ENCODE data around the gene DCX. TPM values are rescaled to one million over a fixed set of nuclear protein-coding genes. Genes with fewer than 3 reads are reported as not detected.

The DCX gene
- total RNA-seq, 1 donor from 2014 or later: not detected

DNA sequence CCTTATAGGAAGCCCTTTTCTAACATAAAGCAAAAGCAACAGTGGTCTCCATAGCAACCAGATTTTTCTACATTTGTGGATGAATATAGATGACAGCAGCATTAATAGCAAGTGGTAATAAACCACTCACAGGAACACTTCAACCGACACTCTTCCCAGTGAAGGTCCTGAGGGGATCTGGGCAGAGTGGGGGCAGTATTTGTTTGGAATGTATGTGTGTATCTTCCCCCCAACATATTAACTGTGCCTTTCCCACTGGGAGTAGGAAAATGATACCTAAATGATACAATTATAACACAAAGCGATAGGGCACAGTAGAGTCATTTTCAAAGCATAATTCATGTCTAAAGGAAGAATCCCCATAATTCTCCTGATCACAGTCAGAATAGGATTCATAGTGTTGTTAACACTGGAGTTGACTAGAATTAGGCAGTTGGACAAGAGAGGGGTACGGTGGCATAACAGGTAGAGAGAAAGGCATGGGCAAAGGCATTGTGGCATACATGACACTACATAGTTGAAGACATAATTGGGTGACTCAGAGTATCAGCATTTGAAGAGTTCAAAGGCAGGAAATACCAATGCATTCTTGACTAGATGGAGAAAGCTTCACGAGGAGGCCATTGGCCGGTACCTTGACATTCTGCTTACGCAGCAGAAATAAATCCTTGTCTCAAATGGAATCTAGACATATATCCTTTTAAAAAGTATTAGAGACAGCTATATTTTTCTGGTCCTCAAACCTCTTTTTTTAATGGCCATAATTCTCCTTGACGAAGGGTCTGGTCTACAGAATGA is 156.9 kb downstream of the DCX start:
- no peak overlapping the region for H3K4me3 ChIP-seq
- no peaks in the 10 kb centered on the region for H3K9me3 ChIP-seq
- H3K27me3 ChIP-seq: no peaks in the 10 kb centered on the region
- no peak for TF ChIP-seq POLR2AphosphoS5 (IDR thresholded peaks at IDR 0.05; ENCODE audit: insufficient read depth in 1 of 2, low read depth in 1 of 2)
- TF ChIP-seq POLR2A (IDR thresholded peaks at IDR 0.05): no peak
- TF ChIP-seq, protein P1, sequence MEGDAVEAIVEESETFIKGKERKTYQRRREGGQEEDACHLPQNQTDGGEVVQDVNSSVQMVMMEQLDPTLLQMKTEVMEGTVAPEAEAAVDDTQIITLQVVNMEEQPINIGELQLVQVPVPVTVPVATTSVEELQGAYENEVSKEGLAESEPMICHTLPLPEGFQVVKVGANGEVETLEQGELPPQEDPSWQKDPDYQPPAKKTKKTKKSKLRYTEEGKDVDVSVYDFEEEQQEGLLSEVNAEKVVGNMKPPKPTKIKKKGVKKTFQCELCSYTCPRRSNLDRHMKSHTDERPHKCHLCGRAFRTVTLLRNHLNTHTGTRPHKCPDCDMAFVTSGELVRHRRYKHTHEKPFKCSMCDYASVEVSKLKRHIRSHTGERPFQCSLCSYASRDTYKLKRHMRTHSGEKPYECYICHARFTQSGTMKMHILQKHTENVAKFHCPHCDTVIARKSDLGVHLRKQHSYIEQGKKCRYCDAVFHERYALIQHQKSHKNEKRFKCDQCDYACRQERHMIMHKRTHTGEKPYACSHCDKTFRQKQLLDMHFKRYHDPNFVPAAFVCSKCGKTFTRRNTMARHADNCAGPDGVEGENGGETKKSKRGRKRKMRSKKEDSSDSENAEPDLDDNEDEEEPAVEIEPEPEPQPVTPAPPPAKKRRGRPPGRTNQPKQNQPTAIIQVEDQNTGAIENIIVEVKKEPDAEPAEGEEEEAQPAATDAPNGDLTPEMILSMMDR (IDR thresholded peaks at IDR 0.05): no peak
- no peak for DNase-seq (ENCODE audit: extremely low spot score in 2 of 2)
- intact Hi-C loops (cut with DNase I): no loop called here
- H3K4me1 ChIP-seq: no peaks in the 10 kb centered on the region
- H3K27ac ChIP-seq: no peak overlapping the region
- no peaks in the 10 kb centered on the region for H3K36me3 ChIP-seq

DNA sequence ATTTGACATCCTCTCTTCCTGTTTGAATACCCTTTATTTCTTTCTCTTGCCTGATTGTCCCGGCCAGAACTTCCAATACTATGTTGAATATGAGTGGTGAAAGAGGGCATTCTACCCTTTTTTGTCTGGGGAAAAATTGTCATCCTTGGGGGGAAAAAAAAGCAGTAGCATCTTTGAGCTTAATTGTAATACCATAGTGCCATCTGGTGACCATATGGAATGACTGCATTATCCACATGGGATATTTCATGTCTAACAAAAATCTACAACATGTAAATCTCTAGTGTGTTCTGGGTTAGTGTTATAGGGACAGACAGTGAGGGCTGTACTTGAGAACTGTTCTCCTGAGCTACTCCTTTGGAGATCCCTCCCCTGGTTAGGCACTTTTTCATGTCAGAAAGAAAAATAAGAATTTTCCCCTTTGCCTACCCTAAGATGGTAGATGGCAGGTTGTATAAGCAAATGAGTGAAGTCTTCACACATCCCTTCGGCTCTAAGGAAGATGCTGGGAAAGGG is 167.7 kb downstream of the DCX start:
- intact Hi-C loops (cut with DNase I): no loop called here
- no peak for TF ChIP-seq POLR2A (IDR thresholded peaks at IDR 0.05)

More for the DNA sequence above, 167.7 kb downstream of the DCX start:
- no peak for DNase-seq (ENCODE audit: extremely low spot score in 2 of 2)
- Histone ChIP-seq H3K36me3 (no peaks in the 10 kb centered on the region), H3K4me3 (no peak overlapping the region), H3K27ac (no peak overlapping the region), H3K27me3 (no peaks in the 10 kb centered on the region), H3K4me1 (no peaks in the 10 kb centered on the region), H3K9me3 (no peaks in the 10 kb centered on the region)

Small RNA genes lying within 50 kb of the gene (small RNA-seq; reads per million reads assigned to genes)
- not detected for gene RNU6-496P

Other genes starting within 250 kb of the DCX start
- gene CAPN6, start 141.7 kb downstream of the DCX start, total RNA-seq: 3.4 TPM
- 28.2 TPM for gene SERTM2, start 99.5 kb upstream of the DCX start, total RNA-seq